ENCODE data around the gene FAAP100. TPM values are rescaled to one million over a fixed set of nuclear protein-coding genes. Genes with fewer than 3 reads are reported as not detected.

FAAP100 gene
- total RNA-seq, 2 donors from 2014 or later = 18.9 TPM

DNA sequence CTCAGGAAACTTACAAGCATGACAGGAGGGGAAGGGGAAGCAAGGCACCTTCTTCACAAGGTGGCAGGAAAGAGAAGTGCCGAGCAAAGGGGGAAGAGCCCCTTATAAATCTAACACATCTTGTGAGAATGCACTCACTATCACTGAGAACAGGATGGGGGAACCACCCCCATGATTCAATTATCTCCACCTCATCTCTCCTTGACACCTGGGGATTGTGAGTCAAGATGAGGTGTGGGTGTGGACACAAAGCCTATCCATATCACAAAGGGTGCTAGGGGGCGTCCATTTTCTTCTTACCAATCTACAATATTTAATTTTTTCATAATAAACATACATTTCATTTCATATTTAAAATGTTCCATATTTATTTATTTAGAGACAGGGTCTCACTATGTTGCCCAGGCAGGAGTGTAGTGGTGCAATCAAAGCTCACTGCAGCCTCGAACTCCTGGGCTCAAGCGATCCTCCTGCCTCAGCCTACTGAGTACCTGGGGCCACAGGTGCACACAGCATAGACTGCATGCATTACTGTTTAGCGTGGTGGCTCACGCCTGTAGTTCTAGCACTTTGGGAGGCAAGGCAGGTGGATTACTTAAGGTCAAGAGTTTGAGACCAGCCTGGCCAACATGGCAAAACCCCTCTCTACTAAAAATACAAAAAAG lies 26.5 kb upstream of the FAAP100 start:
- intact Hi-C loops (cut with DNase I) = no loop called here
- DNase-seq (ENCODE audit: low spot score) = no peak

DNA sequence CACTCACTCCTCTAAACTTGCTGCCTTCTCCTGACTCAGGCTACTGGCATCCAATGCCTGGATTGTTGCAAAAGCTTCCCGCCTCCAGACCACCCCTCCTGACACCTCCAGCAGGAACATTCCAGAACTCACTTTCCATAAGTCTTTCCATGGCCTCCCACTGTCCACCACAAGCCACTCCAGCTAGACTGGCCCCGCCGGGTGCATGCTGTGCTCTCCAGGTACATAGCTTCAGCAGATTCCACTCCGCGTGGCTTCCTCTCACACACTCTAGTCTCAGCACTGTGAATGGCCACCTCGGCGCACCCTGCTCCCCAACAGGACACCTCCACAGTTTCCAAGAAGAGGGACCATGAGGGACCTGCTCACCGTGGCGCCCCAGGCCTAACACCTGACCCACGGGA lies 25.9 kb upstream of the FAAP100 start:
- intact Hi-C loops (cut with DNase I) = no loop called here

DNA sequence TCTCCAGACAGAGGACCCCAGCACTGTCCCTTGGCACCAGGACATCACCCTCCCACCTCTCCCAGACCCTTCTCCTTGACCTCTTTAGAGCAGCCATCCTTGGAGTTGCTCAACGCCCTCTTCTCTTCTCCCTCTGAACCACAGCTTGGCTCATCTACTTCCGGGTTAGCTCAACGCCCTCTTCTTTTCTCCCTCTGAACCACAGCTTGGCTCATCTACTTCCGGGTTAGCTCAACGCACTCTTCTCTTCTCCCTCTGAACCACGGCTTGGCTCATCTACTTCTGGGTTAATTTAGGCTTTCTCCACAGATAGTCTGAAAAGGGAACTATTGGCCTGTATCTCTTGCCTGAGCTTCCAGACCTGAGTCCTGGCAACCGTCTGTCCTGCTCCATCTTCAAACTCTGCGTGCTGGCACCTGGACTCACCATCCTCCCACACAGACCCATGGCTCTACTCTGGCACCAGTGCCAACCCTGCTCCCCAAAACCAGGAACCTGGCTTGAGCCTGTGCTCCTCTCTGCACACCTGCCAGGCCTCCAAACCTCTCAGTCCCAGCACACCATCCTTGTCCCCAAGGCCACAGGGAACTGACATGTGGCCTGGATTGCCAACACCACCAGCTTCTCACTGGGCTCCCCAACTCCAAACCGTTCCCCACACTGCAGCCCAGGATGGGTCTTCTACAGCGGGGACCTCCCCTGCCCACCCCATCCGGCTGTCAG lies 25.3 kb upstream of the FAAP100 start:
- DNase-seq (ENCODE audit: low spot score) = no peak
- intact Hi-C loops (cut with DNase I) = no loop called here

More for the DNA sequence above, 25.9 kb upstream of the FAAP100 start:
- no peak for DNase-seq (ENCODE audit: low spot score)

DNA sequence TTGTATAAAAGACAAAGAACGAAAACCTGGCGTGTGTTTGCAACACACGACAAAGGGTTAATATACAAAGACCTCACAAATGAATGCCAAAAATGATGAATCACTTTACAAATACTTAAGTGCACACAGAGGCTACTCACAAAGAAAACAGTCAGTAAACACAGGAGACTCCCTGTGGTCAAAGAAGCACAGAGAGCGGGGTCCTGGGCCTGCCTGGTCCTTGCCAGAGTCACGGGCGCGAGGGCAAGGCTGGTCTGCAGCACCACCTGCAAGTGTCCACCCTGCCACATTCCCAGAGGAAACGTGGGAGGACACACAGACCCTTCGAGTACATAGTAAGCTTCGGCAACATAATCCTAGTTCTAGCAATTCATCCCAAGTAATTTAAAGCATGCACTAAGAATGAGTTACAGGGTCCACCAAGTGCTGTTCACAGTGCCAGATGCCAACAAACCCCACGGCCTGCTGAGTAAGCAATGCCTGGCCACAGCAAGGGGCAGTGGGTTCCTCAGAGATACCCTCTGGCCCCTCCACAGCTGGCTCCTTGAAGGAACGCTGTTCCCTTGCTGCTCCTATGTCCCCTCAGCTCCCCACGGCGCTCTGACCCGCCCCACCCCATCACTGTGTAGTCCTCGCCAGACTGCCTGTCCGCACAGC lies 24.6 kb upstream of the FAAP100 start:
- DNase-seq (ENCODE audit: low spot score) = no peak
- intact Hi-C loops (cut with DNase I) = no loop called here

DNA sequence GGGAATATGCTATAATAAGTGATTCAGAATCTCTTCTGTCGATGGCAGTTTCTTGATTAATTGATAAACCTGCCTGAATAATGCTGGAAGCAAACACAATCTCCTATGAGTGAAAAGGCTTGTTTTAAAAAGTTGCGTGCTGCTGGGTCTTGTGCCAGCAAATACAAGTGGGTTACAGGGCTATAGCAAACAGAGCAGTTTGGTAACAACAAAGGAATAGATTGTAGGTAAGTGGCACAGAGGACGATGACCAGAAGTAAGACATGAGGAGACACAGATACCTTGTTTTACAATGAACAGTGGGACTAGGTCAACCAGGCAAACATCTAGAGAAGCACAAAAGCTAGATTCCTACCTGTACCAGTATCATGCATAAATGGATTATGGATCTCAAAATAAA lies 23.7 kb upstream of the FAAP100 start:
- DNase-seq (ENCODE audit: low spot score) = no peak
- intact Hi-C loops (cut with DNase I) = no loop called here

DNA sequence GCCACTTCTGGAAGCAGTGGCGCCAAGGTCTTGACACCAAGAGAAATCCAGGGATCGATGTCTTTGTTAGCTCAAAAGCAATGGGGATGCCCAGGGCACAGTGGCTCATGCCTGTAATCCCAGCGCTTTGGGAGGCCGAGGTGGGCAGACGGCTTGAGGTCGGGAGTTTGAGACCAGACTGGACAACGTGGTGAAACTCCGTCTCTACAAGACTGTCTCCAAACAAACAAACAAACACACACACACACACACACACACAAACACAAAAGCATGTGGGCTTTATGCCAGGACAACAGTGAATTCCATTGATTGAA lies 22.4 kb upstream of the FAAP100 start:
- DNase-seq (ENCODE audit: low spot score) = no peak
- intact Hi-C loops (cut with DNase I) = no loop called here

DNA sequence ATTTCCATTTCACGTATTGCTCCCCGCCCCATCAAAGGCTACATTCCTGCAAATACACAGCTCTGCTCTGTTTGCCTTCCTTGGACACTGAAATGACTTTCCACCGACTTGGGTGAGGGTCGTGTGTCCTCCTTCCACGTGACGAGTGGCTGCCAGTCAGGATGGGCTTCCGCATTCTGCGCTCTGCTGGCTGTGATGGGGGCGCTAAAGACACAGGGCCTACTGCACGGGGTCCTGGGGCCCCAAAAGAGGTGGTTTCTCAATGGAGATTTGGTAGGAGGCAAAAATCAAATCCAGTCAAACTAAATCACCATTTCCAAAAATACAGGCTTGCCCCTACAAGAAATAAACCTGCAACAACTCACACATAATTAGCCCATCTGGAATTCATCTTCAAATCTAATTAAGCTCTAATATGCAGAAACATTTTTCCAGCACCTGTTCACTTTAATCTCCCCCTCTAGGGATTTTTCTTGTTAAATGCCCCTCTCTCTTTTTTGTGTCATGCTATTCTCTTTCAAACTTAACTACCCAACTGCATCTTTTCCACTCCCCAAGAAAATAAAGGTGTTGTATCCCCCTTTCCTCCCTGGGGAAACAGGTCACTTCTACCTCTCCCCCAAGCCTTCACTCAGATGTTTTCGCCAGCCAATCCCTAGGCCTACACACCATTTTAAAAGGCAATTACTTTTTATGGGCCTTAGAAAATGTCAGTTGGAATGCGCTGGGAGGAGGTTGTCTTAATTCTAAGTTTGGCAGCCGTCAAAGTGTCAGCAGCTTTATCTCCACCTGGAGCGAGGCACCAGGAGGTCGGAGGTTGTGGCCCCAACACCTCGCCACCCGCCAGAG lies 21.9 kb upstream of the FAAP100 start:
- intact Hi-C loops (cut with DNase I) = no loop called here

DNA sequence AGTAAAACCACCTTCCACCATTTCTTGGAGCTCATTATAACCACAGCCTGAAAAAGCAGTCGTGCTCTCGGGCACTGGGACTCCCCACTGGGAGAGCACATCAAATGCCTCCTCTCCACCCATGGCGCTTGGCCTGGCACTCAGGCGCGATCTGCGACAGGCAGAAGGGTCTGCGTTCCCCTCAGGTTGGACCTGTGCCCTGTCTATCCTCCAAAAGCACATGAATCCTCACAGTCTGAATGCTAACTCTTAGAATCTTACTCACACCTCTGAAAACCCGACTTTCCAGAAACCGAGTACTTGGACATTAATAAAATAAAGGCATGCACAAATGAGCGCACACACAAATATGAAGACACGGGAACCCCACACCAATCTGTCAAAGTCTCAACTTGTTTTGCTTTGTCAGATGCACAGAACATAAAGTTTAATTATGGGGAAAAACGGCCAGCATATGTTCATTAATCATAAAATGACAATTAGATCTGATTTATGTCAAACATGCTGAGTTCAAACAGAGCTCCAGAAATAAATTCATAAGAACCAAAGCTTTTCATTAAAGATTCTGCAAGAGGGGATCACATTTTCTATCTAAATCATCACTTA lies 20.5 kb upstream of the FAAP100 start:
- no peak for DNase-seq (ENCODE audit: low spot score)
- intact Hi-C loops (cut with DNase I) = no loop called here

More for the DNA sequence above, 21.9 kb upstream of the FAAP100 start:
- no peak for DNase-seq (ENCODE audit: low spot score)

DNA sequence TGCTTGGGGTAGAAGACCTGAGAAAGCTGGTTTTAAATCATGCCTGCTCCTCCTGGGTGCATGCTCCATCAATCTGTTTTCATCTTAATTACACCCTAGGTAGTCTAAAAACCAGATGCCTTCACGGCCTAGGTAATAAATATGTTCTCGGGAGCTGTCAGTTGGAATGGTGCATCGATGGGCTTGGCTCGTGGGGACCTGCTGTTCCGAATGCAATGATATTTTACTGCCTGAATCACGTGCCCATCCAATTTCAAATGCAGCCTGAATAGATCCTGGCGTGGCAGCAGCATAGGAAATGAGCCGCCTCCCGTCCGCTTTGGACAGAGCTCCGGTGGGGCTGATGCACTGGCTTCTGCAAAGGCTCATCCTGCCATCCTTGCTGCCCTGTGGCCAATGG lies 18.8 kb upstream of the FAAP100 start:
- no peak for DNase-seq (ENCODE audit: low spot score)
- intact Hi-C loops (cut with DNase I) = no loop called here

DNA sequence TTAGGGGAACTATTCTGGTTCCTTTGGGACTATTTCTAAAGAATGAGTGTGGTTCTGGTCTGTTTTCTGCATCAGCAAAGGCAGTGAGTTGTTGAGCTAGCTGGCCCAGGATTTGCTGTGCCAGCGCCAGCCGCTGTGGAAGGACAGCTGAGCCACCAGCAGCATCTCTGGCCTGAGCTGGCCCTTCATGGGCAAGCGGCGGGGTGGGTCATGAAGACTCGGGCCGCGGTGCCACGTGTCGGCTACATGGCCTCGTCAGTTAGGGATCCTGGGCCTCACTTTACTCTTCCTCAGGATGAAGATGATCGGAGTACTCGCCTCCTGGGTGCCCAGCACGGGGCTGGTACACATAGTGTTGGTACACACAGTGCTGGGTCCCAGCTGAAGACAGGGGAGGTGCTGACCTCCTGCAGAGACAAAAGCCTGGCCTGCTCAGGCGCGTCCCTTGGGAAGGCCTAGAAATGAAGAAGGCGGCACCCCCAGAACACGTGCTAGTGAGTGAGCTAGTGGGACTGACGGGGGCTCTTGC lies 17.9 kb upstream of the FAAP100 start:
- DNase-seq (ENCODE audit: low spot score) = no peak
- intact Hi-C loops (cut with DNase I) = no loop called here

DNA sequence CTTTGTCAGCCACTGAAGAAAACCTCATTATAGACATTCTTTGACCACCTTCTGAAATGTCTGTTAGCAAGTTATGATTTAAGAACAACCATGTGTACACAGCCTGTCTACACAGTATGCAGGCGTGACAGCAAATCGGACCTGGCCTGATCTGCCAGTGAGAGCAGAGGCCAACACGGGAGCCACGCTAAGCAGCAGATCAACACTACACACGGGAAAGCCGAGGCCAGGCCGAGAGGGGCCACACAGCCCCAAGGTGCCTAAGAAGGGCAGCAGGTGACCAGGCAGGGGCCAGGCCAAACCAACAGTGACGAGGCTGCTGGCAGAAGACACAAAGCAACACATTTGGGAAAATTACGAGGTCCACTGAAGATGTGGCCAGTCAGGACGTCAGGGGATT lies 16.3 kb upstream of the FAAP100 start:
- DNase-seq (ENCODE audit: low spot score) = no peak
- intact Hi-C loops (cut with DNase I) = no loop called here

DNA sequence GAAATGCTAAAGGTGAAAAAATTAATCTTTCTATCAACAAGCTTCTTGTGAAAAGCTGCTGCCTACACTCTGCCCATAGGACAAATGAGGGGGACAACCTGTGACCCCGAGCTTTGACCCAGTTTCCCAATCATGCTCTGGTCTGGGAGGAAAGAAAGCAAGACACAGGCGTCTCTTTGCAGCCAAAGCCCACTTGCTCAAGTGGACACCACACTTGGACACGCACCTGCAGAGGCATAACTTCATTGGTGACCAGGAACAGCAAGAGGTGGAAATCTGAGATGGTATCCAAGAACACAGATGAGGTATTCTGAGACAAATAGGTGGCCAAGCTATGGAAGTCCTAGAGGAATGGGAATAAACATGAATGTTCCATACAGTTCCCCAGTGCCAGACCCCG lies 15.0 kb upstream of the FAAP100 start:
- no peak for DNase-seq (ENCODE audit: low spot score)
- intact Hi-C loops (cut with DNase I) = no loop called here

DNA sequence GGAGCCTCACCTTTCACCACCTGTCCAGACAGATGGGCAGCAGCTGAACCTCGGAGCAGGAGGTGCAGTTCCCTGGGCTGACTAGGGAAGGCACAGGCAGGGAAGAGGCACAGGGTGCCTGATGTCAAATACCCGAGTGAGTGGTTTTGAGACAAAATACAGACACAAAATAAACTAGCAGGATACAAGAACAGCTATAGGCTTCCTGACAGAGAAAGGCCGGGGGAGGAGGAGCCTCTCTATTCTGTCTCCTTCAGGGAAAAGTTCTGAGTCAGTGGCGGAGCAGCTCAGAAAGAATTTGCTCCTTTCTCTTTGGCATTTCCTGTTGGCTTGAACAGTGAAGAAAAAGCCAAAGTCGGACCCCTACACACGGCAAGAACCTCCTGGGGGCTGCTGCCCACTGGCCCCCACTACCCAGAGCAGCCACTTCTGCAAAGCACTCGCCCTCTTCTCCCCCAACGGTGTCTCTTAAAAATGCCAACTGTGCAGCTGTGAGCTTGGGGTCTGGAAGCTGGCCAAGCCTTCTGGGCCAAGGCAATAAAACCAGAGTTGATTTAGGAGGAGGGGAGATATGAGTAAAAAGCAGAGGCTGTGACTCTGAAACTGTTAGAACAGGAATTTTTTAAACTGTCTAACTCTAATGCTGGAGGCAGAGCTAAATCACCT lies 14.4 kb upstream of the FAAP100 start:
- peak; percentile 90 for DNase-seq (ENCODE audit: low spot score)
- intact Hi-C loops (cut with DNase I) = no loop called here

DNA sequence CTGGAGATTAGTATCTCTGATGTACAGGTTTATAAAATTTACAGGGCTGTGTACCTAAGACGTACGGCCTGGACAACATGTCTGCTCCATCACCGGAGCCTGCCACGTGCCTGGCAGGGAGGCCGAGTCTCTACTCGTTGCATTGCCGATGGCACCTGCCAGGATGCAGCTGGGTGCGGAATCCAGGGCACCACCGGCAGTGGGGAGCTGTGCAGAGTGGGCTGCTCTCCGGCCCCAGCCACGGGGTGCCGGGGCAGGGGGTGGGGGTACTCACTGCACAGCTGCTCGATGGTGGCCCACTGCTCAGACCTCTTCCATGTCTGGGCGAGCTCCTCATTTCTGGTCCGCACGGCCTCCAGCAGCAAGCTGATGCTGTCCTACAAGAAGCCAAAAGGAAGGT lies 13.1 kb upstream of the FAAP100 start:
- intact Hi-C loops (cut with DNase I) = no loop called here
- no peak for DNase-seq (ENCODE audit: low spot score)

DNA sequence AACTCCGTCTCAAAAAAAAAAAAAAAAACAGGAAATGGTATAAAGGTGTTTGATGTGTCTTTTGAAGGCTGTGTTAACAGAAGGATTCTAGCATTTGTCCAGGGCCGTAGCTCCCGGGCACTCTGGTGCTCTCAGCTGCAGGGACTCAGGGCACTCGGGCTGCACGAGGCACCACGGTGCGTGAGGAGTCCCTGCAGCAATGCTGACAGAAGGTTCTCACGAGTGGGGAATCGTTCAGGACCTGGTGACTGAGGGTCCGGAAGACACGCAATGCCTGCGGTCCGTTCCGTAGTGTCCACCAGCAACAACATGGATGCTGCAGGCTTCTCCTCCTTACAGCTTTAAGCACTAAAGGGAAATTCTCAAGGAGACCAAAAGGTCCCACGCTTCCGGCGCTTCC lies 12.6 kb upstream of the FAAP100 start:
- DNase-seq (ENCODE audit: low spot score) = no peak
- intact Hi-C loops (cut with DNase I) = no loop called here

DNA sequence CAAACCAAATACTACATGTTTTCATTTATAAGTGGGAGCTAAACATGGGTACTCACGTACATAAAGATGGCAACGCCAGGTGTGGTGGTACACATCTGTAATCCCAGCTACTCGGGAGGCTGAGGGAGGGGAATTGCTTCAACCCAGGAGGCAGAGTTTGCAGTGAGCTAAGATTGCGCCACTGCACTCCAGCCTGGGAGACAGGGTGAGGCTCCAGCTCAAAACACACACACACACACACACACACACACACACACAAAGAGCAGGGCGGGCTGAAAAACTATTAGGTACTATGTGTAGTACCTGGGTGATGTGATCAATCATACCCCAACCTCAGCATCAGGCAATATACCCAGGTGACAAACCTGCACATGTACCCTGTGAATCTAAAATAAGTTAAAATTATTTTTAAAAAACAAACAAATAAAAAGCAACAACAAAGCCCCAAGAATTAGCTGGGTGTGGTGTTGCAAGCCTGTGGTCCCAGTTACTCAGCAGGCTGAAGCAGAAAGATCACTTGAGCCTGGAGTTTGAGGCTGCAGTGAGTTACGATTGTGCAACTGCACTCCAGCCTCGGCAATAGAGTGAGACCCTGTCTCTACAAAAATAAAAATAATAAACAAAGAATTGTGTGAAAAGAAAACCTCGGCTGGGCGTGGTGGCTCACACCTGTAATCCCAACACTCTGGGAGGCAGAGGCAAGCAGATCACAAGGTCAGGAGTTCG lies 11.9 kb upstream of the FAAP100 start:
- intact Hi-C loops (cut with DNase I) = no loop called here
- no peak for DNase-seq (ENCODE audit: low spot score)

DNA sequence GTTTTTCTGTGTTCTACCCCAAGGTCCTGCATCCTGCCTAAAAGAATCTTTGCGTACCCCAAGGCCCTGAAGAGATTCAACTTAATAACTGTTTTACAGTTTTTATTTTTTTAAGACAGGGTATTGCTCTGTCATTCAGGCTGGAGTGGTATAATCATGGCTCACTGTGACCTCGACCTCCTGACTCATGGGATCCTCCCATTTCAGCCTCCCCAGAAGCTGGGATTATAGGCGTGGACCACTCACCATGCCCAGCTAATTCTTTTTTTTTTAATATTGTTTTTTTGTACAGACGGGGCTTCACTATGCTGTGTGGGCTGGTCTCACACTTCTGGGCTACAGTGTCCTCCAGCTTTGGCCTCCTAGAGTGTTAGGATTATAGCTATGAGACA lies 9.3 kb upstream of the FAAP100 start:
- DNase-seq (ENCODE audit: low spot score) = no peak
- intact Hi-C loops (cut with DNase I) = no loop called here
